ENCODE results near the gene EXOSC2.

- TF ChIP-seq TEAD4 (IDR thresholded peaks at IDR 0.05; ENCODE audit: low read depth, low read length), result no peak
- TF ChIP-seq, protein P1, sequence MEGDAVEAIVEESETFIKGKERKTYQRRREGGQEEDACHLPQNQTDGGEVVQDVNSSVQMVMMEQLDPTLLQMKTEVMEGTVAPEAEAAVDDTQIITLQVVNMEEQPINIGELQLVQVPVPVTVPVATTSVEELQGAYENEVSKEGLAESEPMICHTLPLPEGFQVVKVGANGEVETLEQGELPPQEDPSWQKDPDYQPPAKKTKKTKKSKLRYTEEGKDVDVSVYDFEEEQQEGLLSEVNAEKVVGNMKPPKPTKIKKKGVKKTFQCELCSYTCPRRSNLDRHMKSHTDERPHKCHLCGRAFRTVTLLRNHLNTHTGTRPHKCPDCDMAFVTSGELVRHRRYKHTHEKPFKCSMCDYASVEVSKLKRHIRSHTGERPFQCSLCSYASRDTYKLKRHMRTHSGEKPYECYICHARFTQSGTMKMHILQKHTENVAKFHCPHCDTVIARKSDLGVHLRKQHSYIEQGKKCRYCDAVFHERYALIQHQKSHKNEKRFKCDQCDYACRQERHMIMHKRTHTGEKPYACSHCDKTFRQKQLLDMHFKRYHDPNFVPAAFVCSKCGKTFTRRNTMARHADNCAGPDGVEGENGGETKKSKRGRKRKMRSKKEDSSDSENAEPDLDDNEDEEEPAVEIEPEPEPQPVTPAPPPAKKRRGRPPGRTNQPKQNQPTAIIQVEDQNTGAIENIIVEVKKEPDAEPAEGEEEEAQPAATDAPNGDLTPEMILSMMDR (IDR thresholded peaks at IDR 0.05; ENCODE audit: control extremely low read depth in 1 of 3, insufficient read depth in 1 of 3, low read depth in 1 of 3, low read length in 3 of 3), result no peak
- TF ChIP-seq NRF1 (IDR thresholded peaks at IDR 0.05; ENCODE audit: low read depth, low read length), result no peak
- no peak for TF ChIP-seq EP300 (IDR thresholded peaks at IDR 0.05; ENCODE audit: borderline replicate concordance in 1 of 2, low read depth in 2 of 2, low read length in 2 of 2)
- TF ChIP-seq POLR2AphosphoS5 (IDR thresholded peaks at IDR 0.05; ENCODE audit: low read depth, low read length), result no peak
- no peak for TF ChIP-seq MAFK (IDR thresholded peaks at IDR 0.05; ENCODE audit: low read depth, low read length)
- no peak for TF ChIP-seq KDM5A (IDR thresholded peaks at IDR 0.05; ENCODE audit: low read length)
- no peak for TF ChIP-seq SIN3A (conservative IDR thresholded peaks at IDR 0.05 in 1 of 2, IDR thresholded peaks at IDR 0.05 in 1 of 2; ENCODE audit: low read depth in 1 of 2, low read length in 2 of 2)
- no peak for TF ChIP-seq CHD1 (IDR thresholded peaks at IDR 0.05; ENCODE audit: low read depth, low read length)
- TF ChIP-seq FOSL1 (IDR thresholded peaks at IDR 0.05; ENCODE audit: insufficient read depth, low read depth, low read length), result no peak
- no peak for TF ChIP-seq BCL11A (IDR thresholded peaks at IDR 0.05; ENCODE audit: low read depth in 2 of 2, low read length in 2 of 2)
- no peak for TF ChIP-seq TCF12 (IDR thresholded peaks at IDR 0.05; ENCODE audit: low read depth, low read length)
- TF ChIP-seq, protein P2, sequence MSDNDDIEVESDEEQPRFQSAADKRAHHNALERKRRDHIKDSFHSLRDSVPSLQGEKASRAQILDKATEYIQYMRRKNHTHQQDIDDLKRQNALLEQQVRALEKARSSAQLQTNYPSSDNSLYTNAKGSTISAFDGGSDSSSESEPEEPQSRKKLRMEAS (IDR thresholded peaks at IDR 0.05), result no peak
- no peak for TF ChIP-seq ZNF274 (IDR thresholded peaks at IDR 0.05; ENCODE audit: borderline replicate concordance, extremely low read depth, low read length)
These were observed 27.2 kb downstream of the EXOSC2 start for GRCh38 chr9:130720762-130721161.

Measured in H1 (cell line).